Muscle layer of duodenum (tissue), 2 donors: Measurements from ENCODE around the gene TBC1D3H.
"Not testable (repeated sequence)": the region's sequence is repeated elsewhere in the genome, so short reads cannot be mapped to it uniquely, and the experiment has no call there.

ENCODE experiments used
- H3K27ac ChIP-seq: one replicate; pipeline ENCODE4 v1.7.0; 2013; ENCODE audit warnings: mild to moderate bottlenecking, low read length
- H3K27me3 ChIP-seq: one replicate; pipeline ENCODE4 v1.7.0; 2013; ENCODE audit warnings: low read depth, mild to moderate bottlenecking, control low read depth, low read length
- H3K36me3 ChIP-seq, 2 donors: one replicate each; pipeline ENCODE4 v1.7.0; 2013; ENCODE audit warnings: low read length in 2 of 2, control low read depth in 1 of 2, mild to moderate bottlenecking in 1 of 2; ENCODE audit not compliant: insufficient read depth in 2 of 2, control insufficient read depth in 1 of 2
- H3K4me1 ChIP-seq, 2 donors: one replicate each; pipeline ENCODE4 v1.7.0; 2013; ENCODE audit warnings: low read length in 2 of 2, mild to moderate bottlenecking in 2 of 2, control low read depth in 1 of 2, moderate library complexity in 1 of 2; ENCODE audit not compliant: insufficient read depth in 2 of 2, control insufficient read depth in 1 of 2
- H3K4me3 ChIP-seq, 2 donors: one replicate each; pipeline ENCODE4 v1.7.0; 2013; ENCODE audit warnings: low read length in 2 of 2, low read depth in 1 of 2, mild to moderate bottlenecking in 1 of 2
- H3K9me3 ChIP-seq, 2 donors: one replicate each; pipeline ENCODE4 v1.7.0; 2013; ENCODE audit warnings: low read length in 2 of 2, control low read depth in 1 of 2, mild to moderate bottlenecking in 1 of 2; ENCODE audit not compliant: control insufficient read depth in 1 of 2
- donor health status: healthy.

The TBC1D3H gene

DNA sequence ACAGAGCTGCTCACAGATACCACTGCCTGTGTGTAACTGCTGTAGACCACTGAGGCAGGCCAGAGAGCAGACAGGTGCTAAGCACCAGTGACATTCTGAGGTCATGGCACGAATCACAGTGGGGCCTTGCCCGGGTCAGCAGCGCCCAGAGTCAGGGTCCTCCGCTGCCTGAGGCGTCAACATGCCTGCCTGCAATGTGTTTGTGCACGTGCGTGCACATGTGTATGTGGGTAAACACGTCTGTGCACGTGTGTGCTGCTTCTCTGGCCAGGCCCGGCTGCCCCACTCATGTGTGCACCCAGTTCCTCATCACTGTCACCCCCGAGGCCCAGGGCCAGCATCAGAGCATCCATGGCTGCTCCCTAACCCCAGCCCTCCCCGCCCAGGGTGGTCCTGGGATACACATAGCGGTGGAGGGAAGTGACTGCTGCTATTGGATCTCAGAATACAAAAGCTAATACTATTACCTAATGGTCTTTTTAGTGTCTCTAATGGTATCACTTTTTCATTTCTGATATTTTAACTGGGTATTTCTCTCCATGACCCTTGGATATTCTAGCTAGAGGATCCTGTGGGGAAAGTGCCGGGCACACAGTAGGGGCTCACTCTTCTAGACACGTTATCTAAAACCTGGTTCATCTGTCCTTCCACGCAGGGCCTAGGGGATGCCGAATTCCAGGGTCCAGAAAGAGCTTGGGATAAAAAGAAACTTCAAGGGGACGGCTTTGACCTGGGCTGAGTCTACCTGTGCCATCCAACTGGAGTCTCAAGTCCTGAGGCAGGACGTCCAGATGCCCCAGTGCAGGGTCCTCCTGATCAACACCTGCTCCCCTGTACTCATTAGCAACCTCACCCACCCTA, at the start of gene TBC1D3H:
Gene TBC1D3H, minus strand, starts transcription at position 51 of the 861 bp plus-strand sequence. CDS start 1,540 bp downstream, outside the sequence.
- not testable (repeated sequence) for H3K27ac ChIP-seq, H3K27me3 ChIP-seq, H3K36me3 ChIP-seq, H3K4me3 ChIP-seq, H3K4me1 ChIP-seq, H3K9me3 ChIP-seq

- not testable (repeated sequence) for H3K4me1 ChIP-seq, H3K9me3 ChIP-seq, H3K27me3 ChIP-seq, H3K27ac ChIP-seq, H3K36me3 ChIP-seq, H3K4me3 ChIP-seq
Measured at GRCh38 chr17:36428891-36429290, 40.7 kb upstream of the TBC1D3H start.

DNA sequence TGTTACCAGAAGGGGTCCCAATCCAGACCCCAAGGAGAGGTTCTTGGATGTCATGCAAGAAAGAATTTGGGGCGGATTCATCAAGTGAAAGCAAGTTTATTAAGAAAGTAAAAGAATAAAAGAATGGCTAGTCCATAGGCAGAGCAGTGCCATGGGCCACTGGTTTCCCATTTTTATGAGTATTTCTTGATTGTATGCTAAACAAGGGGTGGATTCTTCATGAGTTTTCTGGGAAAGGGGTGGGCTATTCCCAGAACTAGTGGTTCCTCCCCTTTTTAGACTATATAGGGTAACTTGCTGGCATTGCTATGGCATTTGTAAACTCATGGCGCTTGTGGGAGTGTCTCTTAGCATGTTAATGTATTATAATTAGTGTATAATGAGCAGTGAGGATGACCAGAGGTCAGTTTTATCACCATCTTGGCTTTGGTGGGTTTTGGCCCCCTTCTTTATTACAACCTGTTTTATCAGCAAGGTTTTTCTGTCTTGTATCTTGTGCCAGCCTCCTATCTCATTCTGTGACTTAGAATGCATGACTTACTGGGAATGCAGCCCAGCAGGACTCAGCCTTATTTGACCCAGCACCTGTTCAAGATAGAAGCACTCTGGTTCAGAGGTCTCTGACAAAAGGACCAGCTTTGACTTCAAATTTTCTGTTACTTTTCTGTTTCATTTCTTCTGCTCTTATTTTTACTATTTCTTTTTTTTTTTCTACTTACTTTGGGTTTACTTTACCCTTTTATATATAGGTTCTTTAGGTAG, 27.1 kb upstream of the TBC1D3H start:
- H3K27me3 ChIP-seq, H3K4me1 ChIP-seq, H3K27ac ChIP-seq, H3K4me3 ChIP-seq, H3K9me3 ChIP-seq, H3K36me3 ChIP-seq: not testable (repeated sequence)

GRCh38 chr17:36390943-36391645, 2.9 kb upstream of the TBC1D3H start:
- H3K27me3 ChIP-seq, H3K4me3 ChIP-seq, H3K4me1 ChIP-seq, H3K27ac ChIP-seq, H3K36me3 ChIP-seq, H3K9me3 ChIP-seq: not testable (repeated sequence)

DNA sequence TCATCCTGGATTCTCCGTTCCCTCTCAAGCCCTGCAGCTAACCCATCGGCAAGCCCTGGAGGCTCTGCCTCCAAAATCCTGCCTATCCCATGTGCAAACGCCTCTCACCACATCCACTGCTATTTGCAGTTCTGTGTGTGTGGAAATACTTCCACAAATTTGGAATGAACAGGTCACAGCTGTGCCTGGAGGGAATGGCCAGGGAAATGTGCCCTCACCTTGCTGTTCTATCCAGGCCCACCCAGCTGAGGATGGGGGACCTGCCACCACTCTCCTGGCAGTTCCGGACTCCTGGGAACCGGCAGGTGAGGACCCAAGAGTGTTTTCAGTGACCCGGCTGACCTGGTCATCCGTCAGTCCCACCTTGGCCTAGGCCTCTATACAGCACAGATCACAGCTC, 12.3 kb downstream of the TBC1D3H start:
- not testable (repeated sequence) for H3K9me3 ChIP-seq, H3K36me3 ChIP-seq, H3K4me1 ChIP-seq, H3K4me3 ChIP-seq, H3K27me3 ChIP-seq, H3K27ac ChIP-seq

DNA sequence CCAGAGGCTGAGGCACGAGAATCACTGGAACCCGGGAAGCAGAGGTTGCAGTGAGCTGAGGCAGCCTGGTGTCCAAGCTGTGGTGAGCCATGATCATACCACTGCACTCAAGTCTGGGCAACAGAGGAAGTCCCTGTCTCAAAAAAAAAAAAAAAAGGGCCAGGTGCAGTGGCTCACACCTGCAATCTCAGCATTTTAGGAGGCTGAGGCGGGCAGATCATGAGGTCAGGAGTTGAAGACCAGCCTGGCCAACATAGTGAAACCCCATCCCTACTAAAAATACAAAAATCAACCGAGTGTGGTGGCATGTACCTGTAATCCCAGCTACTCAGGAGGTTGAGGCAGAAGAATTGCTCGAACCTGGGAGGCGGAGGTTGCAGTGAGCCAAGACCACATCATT, 25.7 kb downstream of the TBC1D3H start:
- not testable (repeated sequence) for H3K4me1 ChIP-seq, H3K4me3 ChIP-seq, H3K9me3 ChIP-seq, H3K27me3 ChIP-seq, H3K36me3 ChIP-seq, H3K27ac ChIP-seq
